Endothelial cell of umbilical vein (primary cell): ENCODE measurements around the gene CD300LF. TPM values are rescaled to one million over a fixed set of nuclear protein-coding genes. Genes with fewer than 3 reads are reported as not detected.

ENCODE experiments used
- BruUV-seq: library from RNA; stranded (reverse); fragments of 400-500 nt; replicated peaks from 2 replicates; lab custom pipeline; 2021; lab: Mats Ljungman, UMichigan
- CTCF ChIA-PET: fragments of 300-600, 350-600 bp; sonication (Branson Sonifier 250); formaldehyde crosslinking; loops from one replicate; lab custom pipeline; 2021; ENCODE audit warnings: antibody characterized with exemption, inconsistent platforms; lab: Charles Lee
- POLR2A ChIA-PET: fragments of 300-600, 350-600 bp; sonication (Branson Sonifier 250); formaldehyde crosslinking; loops from one replicate; lab custom pipeline; 2021; ENCODE audit warnings: antibody characterized with exemption, inconsistent platforms; lab: Charles Lee
- DNase-seq: peaks from one replicate; pipeline ENCODE4 v3.0.0-alpha.2; 2011; ENCODE audit warnings: low read depth, low spot score
- FAIRE-seq: peaks from 2 replicates; lab custom pipeline; 2011; peaks lifted over from hg19 to GRCh38; lab: Jason Lieb, UNC
- H2AFZ ChIP-seq: 2 replicates; pipeline ENCODE4 v1.6.0; 2012; ENCODE audit warnings: low read depth, low read length, control low read depth, inconsistent platforms
- H3K27ac ChIP-seq: 2 replicates; pipeline ENCODE4 v1.5.1; 2011; ENCODE audit warnings: low read depth, mild to moderate bottlenecking, control low read depth, low read length, moderate library complexity; ENCODE audit not compliant: insufficient read depth
- H3K27me3 ChIP-seq, 2 experiments: 2 replicates each; pipeline versions ENCODE4 v1.6.0 to v1.6.1; 2011; ENCODE audit warnings: low read length in 2 of 2, mixed read lengths in 1 of 2; ENCODE audit not compliant: control insufficient read depth in 2 of 2, insufficient read depth in 2 of 2
- H3K36me3 ChIP-seq, 2 experiments: 2 replicates in 1 of 2; 3 replicates in 1 of 2; pipeline ENCODE4 v1.5.1; 2011; ENCODE audit warnings: low read length in 2 of 2, mild to moderate bottlenecking in 1 of 2, moderate library complexity in 1 of 2; ENCODE audit not compliant: control insufficient read depth in 2 of 2, insufficient read depth in 2 of 2; ENCODE audit errors: extremely low read depth in 1 of 2
- H3K4me1 ChIP-seq: 3 replicates; pipeline ENCODE4 v1.5.1; 2011; ENCODE audit warnings: mild to moderate bottlenecking, low read length; ENCODE audit not compliant: control insufficient read depth, insufficient read depth; ENCODE audit errors: extremely low read depth
- H3K4me2 ChIP-seq: 2 replicates; pipeline ENCODE4 v1.6.1; 2011; ENCODE audit warnings: low read length, control low read depth, mixed read lengths; ENCODE audit not compliant: insufficient read depth
- H3K4me3 ChIP-seq, 3 experiments: fragments of 200-600 bp in 1 of 3; sonication (generic), shearing (Covaris generic) in 1 of 3; replicated peaks in 1 of 3; 2 replicates each; pipeline ENCODE4 v1.5.1; 2011 to 2016; ENCODE audit warnings: control low read depth in 3 of 3, low read length in 3 of 3, mild to moderate bottlenecking in 2 of 3, inconsistent platforms in 1 of 3, low read depth in 1 of 3, moderate library complexity in 1 of 3; ENCODE audit not compliant: insufficient read depth in 1 of 3
- H3K79me2 ChIP-seq: 2 replicates; pipeline ENCODE4 v1.6.0; 2012; ENCODE audit warnings: low read length, inconsistent platforms; ENCODE audit not compliant: control insufficient read depth, insufficient read depth
- H3K9ac ChIP-seq: replicated peaks from 2 replicates; pipeline ENCODE3; 2011; ENCODE audit warnings: low read length, control low read depth; ENCODE audit not compliant: insufficient read depth; ENCODE audit errors: extremely low read depth
- H3K9me1 ChIP-seq: replicated peaks from 3 replicates; pipeline ENCODE4 v1.6.0; 2011; ENCODE audit warnings: mild to moderate bottlenecking, low read length; ENCODE audit not compliant: control insufficient read depth, insufficient read depth; ENCODE audit errors: extremely low read depth
- H3K9me3 ChIP-seq: replicated peaks from 2 replicates; pipeline ENCODE4 v1.5.1; 2012; ENCODE audit warnings: low read length, inconsistent platforms; ENCODE audit not compliant: control insufficient read depth, insufficient read depth
- H4K20me1 ChIP-seq: replicated peaks from 2 replicates; pipeline ENCODE3; 2011; ENCODE audit warnings: mild to moderate bottlenecking, low read length; ENCODE audit not compliant: control insufficient read depth, insufficient read depth; ENCODE audit errors: extremely low read depth
- EZH2 ChIP-seq: IDR thresholded peaks from 2 replicates; pipeline ENCODE4 v1.6.1; 2012; ENCODE audit warnings: borderline replicate concordance, low read depth, mild to moderate bottlenecking, moderate library complexity, low read length, inconsistent platforms; ENCODE audit not compliant: severe bottlenecking
- FOS ChIP-seq: IDR thresholded peaks from 2 replicates; pipeline ENCODE4 v1.6.1; 2011; ENCODE audit warnings: mild to moderate bottlenecking, low read length, moderate library complexity, borderline replicate concordance; ENCODE audit not compliant: insufficient read depth
- GATA2 ChIP-seq: IDR thresholded peaks from 2 replicates; pipeline ENCODE4 v1.7.0; 2011; ENCODE audit warnings: low read depth, mild to moderate bottlenecking, moderate library complexity, mixed read lengths, low read length; ENCODE audit not compliant: insufficient read length, insufficient read depth
- JUN ChIP-seq: IDR thresholded peaks from 2 replicates; pipeline ENCODE4 v1.6.1; 2011; ENCODE audit warnings: borderline replicate concordance, low read depth; ENCODE audit not compliant: insufficient read length, insufficient read depth
- MYC ChIP-seq: IDR thresholded peaks from one replicate; pipeline ENCODE4 v1.6.1; 2011; ENCODE audit warnings: mild to moderate bottlenecking, low read depth, low read length
- POLR2A ChIP-seq: IDR thresholded peaks from 2 replicates; pipeline ENCODE4 v1.6.1; 2012; ENCODE audit warnings: low read depth, mild to moderate bottlenecking, control low read depth, low read length
- POLR2AphosphoS5 ChIP-seq: IDR thresholded peaks from 2 replicates; pipeline ENCODE4 v1.6.1; 2012; ENCODE audit warnings: low read depth, mild to moderate bottlenecking, control low read depth, low read length, moderate library complexity; ENCODE audit not compliant: insufficient read depth
- dilution Hi-C: fragments of 300-500 bp; cut with MboI; formaldehyde crosslinking; loops from one replicate; pipeline ENCODE4 v1.15.0; 2019; ENCODE audit warnings: low sequenced_read_pairs; ENCODE audit not compliant: extremely low pct_ligation_motif_present
- intact Hi-C: fragments of 100-400 bp; cut with micrococcal nuclease; formaldehyde crosslinking; loops from one replicate; pipeline ENCODE4 v1.10.0; 2022
- polyA plus RNA-seq, 4 experiments: library from polyadenylated mRNA; depleted of rRNA in 3 of 4; stranded (reverse) in 3 of 4; unstranded in 1 of 4; fragments of >200 nt; gene quantifications; 2 replicates each; pipeline versions ENCODE4 v1.2.1 to v1.2.3, GENCODE V29; 2011 to 2012; ENCODE audit warnings: missing spikeins in 1 of 4
- total RNA-seq: library from RNA; stranded (reverse); gene quantifications from 2 replicates; pipeline ENCODE4 v1.2.3, GENCODE V29; 2021
- TF ChIP-seq, protein P1 (sequence below): IDR thresholded peaks from 2 replicates; pipeline ENCODE4 v1.6.1; 2011; ENCODE audit not compliant: insufficient read depth, insufficient read length
- TF ChIP-seq, protein P2 (sequence below), 2 donors: IDR thresholded peaks; 1 replicate in 1 of 2; 2 replicates in 1 of 2; pipeline ENCODE4 v1.5.1; 2011; ENCODE audit warnings: low read length in 2 of 2, mild to moderate bottlenecking in 2 of 2, moderate library complexity in 2 of 2, control low read depth in 1 of 2, inconsistent platforms in 1 of 2, low read depth in 1 of 2; ENCODE audit not compliant: insufficient read depth in 1 of 2; ENCODE audit errors: extremely low read depth in 1 of 2

The CD300LF gene
- total and polyA plus RNA-seq, 2 donors (not counting 3 experiments of a cell fraction or from before 2014, with no cell fraction given) = not detected

DNA sequence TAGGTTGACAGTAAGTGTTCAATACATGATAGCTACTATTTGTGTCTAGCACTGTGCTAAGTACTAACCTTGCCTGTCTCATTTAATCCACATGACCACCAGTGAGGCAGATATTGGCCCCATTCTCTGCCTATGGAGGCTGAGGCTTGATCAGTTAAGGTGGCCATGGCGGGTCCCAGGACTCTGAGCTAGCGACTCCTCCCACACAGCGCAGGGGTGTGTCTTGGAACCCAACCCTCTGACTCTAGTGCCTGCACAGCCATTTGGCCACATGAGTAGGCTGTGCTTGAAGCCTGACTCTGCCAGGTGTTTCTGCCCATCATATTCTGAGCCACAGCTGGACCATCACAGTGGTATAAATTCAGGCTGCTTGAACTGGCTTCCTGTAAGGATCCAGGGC is 42.1 kb upstream of the CD300LF start:
- Histone ChIP-seq H3K9me1 (no peaks in the 10 kb centered on the region), H3K9me3 (no peaks in the 10 kb centered on the region), H4K20me1 (no peaks in the 10 kb centered on the region), H3K4me3 (no peak overlapping the region), H3K36me3 (no peaks in the 10 kb centered on the region), H3K4me2 (no peak overlapping the region), H3K79me2 (no peaks in the 10 kb centered on the region), H3K4me1 (peaks cover 7% of the 10 kb centered on the region), H3K27ac (no peak overlapping the region), H2AFZ (no peak overlapping the region), H3K9ac (no peak overlapping the region), H3K27me3 (no peaks in the 10 kb centered on the region)
- intact Hi-C loops = no loop called here
- no peak for DNase-seq
- dilution Hi-C loops = no loop called here
- POLR2A ChIA-PET = no interaction called here
- FAIRE-seq = no peak
- TF ChIP-seq MYC (no peak), POLR2A (no peak), FOS (no peak), GATA2 (no peak), POLR2AphosphoS5 (no peak), EZH2 (no peak), JUN (no peak)
- TF ChIP-seq, protein P1, sequence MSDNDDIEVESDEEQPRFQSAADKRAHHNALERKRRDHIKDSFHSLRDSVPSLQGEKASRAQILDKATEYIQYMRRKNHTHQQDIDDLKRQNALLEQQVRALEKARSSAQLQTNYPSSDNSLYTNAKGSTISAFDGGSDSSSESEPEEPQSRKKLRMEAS = no peak
- TF ChIP-seq, protein P2, sequence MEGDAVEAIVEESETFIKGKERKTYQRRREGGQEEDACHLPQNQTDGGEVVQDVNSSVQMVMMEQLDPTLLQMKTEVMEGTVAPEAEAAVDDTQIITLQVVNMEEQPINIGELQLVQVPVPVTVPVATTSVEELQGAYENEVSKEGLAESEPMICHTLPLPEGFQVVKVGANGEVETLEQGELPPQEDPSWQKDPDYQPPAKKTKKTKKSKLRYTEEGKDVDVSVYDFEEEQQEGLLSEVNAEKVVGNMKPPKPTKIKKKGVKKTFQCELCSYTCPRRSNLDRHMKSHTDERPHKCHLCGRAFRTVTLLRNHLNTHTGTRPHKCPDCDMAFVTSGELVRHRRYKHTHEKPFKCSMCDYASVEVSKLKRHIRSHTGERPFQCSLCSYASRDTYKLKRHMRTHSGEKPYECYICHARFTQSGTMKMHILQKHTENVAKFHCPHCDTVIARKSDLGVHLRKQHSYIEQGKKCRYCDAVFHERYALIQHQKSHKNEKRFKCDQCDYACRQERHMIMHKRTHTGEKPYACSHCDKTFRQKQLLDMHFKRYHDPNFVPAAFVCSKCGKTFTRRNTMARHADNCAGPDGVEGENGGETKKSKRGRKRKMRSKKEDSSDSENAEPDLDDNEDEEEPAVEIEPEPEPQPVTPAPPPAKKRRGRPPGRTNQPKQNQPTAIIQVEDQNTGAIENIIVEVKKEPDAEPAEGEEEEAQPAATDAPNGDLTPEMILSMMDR (IDR thresholded peaks at IDR 0.05; ENCODE audit: extremely low read depth in 1 of 2, insufficient read depth in 1 of 2, low read depth in 1 of 2, low read length in 2 of 2) = no peak
- BruUV-seq = no TSS peak
- CTCF ChIA-PET = interaction anchor here (1.1 to 1.8 kb wide), 2 partner anchors 16 to 25 kb away, joined by 4 read pairs; no protein-coding TSS in a partner anchor
